IPS DF 4.7 (cell line): ENCODE data around the gene SCD.
"Not testable (repeated sequence)": the region's sequence is repeated elsewhere in the genome, so short reads cannot be mapped to it uniquely, and the experiment has no call there.

ENCODE experiments used
- DNase-seq: peaks from one replicate; pipeline ENCODE4 v3.0.0-alpha.2; 2013; ENCODE audit warnings: low spot score; ENCODE audit errors: extremely low read depth

The SCD gene

DNA sequence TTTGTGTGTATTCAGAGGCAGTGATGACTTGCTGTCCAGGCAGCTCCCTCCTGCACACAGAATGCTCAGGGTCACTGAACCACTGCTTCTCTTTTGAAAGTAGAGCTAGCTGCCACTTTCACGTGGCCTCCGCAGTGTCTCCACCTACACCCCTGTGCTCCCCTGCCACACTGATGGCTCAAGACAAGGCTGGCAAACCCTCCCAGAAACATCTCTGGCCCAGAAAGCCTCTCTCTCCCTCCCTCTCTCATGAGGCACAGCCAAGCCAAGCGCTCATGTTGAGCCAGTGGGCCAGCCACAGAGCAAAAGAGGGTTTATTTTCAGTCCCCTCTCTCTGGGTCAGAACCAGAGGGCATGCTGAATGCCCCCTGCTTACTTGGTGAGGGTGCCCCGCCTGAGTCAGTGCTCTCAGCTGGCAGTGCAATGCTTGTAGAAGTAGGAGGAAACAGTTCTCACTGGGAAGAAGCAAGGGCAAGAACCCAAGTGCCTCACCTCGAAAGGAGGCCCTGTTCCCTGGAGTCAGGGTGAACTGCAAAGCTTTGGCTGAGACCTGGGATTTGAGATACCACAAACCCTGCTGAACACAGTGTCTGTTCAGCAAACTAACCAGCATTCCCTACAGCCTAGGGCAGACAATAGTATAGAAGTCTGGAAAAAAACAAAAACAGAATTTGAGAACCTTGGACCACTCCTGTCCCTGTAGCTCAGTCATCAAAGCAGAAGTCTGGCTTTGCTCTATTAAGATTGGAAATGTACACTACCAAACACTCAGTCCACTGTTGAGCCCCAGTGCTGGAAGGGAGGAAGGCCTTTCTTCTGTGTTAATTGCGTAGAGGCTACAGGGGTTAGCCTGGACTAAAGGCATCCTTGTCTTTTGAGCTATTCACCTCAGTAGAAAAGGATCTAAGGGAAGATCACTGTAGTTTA is 15.8 kb downstream of the SCD start:
- no peak for DNase-seq

DNA sequence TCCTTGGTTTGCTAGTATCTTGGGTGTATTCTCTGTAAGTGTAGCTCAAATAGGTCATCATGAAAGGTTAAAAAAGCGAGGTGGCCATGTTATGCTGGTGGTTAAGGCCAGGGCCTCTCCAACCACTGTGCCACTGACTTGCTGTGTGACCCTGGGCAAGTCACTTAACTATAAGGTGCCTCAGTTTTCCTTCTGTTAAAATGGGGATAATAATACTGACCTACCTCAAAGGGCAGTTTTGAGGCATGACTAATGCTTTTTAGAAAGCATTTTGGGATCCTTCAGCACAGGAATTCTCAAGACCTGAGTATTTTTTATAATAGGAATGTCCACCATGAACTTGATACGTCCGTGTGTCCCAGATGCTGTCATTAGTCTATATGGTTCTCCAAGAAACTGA is 17.1 kb downstream of the SCD start:
- DNase-seq = no peak

DNA sequence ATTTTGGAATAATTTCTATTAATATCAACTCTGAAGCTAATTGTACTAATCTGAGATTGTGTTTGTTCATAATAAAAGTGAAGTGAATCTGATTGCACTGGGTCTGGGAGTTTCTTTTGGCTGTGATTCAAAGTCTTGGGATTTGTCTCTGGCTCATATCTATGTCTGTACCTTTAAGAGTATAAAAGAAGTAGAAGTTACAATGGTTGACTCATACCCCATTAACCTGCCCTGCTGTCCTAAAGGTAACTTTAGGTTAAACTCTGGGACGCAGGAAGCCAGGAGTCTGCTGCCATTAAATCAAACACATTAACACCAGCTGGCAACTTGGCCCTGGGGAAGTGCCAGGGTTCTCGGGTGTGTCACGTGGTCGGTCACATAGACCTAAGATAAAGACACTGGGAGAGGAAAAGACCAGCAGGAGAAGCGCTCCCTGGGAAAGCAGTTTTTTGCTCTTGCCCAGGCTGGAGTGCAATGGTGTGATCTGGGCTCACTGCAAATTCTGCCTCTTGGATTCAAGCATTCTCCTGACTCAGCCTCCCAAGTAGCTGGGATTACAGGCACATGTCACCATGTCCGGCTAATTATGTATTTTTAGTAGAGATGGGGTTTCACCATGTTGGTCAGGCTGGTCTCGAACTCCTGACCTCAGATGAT is 17.8 kb downstream of the SCD start:
- DNase-seq = no peak

DNA sequence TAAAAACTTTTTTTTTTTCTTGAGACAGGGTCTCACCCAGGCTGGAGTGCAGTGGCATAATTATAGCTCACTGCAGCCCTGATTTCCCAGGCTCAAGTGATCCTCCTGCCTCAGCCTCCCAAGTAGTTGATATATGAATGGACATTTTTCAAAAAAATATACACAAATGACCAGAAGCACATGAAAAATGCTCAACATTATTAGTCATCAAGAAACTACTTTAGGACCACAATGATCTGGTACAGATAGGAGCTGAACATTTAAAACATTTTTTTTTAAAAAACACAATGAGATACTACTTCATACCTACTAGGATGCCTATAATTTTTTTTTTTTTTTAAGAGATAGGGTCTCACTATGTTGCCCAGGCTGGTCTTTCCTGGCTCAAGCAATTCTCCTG is 21.7 kb downstream of the SCD start:
- DNase-seq = no peak

DNA sequence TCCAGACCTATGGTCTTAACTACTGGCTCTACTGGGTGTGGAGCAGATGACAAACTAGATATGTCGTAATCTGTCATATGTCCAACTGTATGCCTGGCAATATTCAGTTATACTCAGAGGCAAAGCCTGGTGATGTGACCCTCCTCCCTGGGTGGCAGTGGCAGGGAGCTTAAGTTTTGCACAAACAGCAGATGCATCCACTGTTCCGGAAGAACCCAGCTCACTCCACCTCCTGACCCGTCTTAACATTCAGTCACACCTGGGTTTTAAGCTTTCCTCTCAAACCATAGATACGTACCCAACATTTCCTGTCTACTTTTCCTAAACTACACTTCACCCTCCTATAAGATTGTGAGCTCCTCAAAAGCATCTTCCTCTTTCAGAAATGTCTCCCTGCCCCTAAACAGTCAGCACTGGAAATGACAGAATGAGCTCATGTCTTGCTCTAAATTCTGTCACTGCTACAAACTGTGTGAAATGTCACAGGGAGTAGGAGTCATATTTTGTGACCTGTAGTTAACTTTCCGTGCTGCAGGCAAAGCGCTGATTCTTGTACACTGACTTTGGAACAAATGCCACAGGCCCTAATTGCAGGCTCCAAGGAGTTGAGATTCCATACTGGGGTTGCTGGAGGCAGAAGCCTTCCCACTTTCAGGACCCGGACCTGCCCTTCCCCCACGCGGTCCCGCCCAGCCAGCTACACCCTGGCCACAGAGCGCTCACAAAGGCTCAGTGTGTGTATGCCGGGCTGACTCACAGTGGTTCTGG is 23.9 kb downstream of the SCD start:
- DNase-seq = no peak

DNA sequence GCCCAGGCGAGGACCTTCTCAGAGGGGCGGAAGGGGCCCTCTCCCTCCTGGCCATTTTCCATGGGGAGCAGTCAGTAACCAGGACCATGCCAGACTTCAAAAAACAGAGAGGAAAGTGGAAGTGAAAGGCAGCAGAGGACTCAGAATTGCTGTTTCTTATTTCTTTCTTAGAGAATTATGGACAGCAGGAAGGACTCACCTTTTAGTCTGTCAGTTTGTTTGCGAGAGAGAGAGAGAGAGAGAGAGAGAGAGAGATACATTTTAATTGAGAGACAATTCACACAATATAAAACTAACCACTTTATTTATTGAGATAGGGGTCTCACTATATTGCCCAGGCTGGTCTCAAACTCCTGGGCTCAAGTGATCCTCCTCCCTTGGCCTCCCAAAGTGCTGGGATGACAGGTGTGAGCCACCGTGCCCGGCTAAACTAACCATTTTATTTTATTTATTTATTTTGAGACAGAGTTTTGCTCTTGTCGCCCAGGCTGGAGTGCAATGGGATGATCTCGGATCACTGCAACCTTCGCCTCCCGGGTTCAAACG is 24.5 kb downstream of the SCD start:
- DNase-seq = no peak

DNA sequence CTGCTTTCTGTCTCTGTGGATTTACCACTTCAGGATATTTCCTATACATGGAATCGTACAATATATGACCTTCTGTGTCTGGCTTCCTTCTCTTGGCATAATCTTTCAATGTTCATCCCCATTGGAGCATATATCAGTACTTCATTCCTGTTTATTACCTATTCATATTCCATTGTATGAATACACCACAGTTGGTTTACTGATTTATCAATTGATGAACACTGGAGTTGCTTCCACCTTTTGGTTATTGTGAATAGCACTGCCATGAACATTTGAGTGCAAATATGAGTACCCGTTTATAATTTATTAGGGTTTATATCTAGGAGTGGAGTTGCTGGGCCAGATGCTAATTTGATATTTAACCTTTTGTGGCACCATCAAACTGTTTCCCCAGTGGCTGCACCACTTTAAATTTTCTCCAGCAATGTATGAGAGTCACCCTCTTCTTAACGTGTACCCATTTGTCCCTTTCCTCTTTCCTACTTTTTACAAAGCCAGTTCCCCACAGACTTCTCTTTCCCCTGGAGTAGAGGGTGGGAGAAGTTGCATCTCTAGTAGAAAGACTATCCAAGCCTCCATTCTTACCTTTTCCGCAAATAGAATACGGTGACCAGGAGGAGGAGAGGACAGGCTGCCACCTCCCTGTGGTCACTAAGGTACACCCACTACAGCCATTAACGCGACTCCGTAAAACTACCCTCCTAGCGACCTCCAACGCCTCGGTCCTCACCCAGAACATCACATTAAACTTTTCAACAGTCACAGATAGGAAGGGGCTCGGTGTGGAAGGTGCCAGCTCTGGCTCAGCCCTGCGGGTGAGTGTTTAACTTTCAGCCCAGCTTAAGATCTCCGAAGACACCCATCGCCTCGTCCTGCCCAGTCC is 25.6 kb downstream of the SCD start:
- no peak for DNase-seq

DNA sequence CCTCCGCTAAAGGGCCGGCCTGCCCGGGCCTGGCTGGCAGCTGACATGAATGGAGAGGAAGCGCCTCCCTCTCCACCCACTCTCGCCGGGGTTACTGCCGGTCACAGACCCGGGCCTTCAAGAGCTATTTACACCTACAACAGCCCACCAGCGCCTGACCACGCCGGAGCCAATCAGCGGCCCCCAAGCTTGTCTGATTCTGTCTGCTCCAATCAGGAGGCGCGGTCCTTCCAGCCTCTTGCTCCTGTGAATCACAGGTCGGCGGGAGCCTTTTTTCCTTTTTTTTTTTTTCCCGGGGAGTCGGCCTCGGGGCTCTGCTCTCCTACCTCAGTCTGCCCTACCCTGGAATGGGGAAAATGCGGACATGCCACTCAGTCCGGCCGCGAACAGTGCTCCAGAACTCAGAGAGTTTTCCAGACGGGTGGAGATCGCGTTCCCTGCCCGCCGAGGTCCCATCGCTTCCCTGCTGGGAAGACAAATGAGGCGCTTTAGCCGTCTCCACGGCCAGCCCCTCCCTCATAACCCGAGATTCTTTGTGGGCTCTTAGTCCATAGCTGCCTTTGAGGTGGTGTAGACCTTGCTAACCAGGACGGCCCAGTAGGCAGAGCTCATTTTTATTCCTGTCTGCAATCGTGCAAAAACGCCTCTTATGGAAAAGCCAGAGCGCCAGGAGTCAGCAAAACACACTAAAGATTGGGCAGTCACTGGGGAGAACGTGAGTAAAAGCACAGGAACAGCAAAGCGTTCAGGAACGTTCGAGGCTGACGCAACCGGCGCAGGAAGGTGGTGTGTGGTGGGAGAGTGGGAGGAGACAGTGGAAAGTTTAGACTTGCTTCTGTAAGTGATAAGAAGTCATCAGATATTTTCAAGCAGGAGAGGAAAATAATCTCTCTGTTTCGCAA is 26.5 kb downstream of the SCD start:
- peak; percentile 95 for DNase-seq

DNA sequence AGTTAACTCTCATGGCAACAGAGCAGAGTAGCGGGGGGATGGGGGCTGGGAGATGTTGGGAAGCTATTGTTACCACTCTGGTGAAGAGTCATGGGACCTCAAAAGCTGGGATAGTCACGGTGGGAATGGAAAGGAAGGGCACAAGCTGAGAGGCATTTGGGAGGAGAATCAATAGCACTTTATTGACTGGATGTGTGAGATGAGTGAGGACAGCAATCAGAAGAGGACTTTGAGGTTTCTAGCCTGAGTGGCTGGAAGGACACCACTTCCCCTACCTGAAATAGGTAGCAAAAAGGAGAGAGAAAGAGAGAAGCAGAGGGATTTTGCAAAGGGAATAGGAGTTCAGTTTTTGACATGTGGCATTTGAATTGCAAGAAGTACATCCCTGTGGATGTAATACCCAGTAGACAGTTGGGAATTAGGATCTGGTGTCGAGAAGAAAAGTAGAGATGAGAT is 27.2 kb downstream of the SCD start:
- no peak for DNase-seq

DNA sequence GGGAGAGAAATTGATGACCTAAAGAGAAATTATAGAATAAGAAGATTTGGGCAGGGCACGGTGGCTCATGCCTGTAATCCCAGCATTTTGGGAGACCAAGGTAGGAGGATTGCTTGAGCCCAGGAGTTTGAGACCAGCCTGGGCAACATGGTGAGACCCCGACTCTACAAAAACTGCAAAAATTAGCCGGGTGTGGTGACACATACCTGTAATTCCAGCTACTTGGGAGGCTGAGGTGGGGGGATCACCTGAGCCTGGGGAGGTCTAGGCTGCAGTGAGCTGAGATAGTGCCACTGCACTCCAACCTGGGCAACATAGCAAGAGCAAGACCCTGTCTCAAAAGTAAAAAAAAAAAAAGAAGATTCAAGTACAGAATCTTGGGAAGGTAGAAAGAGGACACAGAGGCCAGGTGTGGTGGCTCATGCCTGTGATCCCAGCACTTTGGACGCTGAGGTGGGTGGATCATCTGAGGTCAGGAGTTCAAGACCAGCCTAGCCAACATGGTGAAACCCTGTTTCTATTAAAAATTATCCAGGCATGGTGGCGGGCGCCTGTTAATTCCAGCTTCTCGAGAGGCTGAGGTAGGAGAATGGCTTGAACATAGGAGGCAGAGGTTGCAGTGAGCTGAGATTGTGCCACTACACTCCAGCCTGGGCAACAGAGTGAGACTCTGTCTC is 27.8 kb downstream of the SCD start:
- not testable (repeated sequence) for DNase-seq

DNA sequence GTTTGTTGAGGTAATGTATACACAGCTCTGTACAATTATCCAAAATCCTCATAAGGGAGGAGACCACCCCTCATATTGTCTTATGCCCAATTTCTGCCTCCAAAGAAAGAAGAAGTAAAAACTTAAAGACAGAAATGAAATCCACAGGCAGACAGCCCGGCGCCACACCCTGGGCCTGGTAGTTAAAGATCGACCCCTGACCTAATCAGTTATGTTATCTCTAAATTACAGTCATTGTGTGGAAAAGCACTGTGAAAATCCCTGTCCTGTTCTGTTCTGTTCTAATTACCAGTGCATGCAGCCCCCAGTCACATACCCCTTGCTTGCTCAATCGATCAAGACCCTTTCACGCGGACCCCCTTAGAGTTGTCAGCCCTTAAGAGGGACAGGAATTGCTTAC is 29.6 kb downstream of the SCD start:
- DNase-seq = not testable (repeated sequence)

DNA sequence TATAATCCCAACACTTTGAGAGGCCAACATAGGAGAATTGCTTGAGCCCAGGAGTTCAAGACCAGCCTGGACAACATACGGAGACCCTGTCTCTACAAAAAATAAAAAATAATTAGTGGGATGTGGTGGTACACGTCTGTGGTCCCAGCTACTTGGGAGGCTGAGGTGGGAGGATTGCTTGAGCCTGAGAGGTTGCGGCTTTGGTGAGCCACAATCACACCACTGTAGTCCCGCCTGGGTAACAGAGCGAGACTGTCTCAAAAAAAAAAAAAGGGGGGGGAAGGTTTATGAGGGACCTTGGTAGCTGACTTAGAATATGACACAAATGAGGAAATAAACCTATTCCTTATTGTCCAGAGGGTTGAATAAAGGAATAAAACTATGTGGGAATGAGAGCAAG is 30.8 kb downstream of the SCD start:
- DNase-seq = no peak

DNA sequence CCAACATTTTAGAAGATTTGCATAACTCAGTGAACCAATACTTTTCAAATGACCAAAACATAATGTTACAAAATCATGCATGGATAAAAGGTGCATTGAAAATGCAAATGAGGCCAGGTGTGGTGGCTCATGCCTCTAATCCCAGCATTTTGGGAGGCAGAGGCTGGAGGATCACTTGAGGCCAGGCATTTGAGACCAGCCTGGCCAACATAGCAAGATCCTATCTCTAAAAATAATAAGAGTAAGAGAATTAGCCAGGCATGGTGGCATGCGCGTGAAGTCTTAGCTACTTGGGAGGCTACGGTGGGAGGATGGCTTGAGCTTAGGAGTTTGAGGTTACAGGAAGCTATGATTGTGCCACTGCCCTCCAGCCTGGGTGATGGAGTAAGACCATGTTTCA is 33.4 kb downstream of the SCD start:
- DNase-seq = no peak

DNA sequence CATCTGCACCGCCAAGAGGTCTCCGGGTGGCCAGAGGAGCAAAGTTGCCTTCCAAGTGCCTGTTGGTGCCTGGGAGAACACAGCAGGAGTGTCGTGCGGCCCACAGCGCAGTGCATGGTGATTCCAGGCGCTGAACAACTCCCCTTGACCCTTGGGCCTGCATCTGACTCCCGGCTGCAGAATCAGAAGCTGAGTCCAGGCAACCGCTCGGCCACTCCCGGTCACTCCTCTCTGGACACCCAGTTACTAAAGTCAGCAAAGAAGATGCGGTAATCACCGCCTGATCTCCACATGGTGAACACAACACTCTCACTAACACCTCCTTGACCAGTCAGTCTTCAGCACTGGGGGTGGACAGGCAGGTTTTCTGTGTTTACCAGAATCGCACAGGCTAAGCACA is 35.5 kb downstream of the SCD start:
- DNase-seq = no peak

DNA sequence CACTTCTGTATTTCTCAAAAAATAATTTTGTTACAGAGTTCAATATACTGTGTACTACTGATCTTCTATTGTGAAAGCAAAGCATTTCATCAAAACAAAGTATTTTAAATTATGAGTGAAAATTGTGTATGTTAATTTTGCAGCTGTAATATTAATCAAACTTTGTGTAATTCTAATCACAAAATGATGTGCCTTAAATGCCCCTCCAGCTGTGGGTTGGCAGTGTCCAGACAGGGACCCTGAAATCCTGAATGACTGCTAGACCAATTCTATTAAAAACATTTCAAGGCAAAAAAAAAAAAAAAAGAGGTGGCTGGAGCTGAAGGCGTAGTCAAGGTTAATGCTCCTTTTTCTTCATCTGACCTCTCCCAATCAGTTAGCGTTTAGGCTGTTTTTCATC is 36.2 kb downstream of the SCD start:
- DNase-seq = no peak

DNA sequence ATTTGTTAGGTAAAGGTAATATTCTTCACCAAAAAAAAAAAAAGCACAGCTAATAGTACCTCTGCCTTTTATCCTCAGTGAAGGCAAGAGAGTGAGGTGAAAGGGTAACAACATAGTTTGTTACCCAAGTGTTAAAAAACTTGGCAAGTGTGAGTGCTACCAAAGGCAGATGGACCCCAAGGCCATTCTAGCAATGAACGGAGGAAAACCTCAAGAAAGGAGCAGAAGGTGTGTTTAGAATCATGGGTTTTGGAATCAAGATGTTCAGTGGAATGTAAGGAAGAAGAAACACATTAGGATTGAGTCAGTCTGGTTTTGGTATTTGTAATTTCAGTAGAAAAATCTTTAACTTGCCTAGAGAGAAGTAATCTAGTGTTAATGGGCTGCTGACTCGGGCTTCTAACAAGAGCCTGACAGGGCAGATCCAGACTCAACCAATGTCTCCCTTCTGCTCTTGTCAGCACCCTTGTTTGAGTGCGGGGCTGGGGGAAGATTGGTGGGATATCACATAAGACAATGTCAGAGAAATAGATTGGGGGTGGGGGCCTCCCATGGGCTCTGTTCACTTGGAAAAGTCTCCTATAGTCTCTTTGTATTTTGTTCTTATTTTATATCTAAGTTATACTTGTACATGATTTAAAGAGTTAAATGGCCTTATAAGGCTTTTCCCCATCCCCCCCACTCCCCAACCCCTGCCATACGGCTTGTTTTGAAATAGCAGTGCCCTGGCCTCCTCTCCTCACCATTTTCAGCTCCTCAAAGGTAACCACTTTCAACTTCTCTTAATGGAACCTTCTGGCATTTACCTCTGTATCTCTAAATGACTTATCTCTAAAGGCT is 44.4 kb downstream of the SCD start:
- DNase-seq = no peak

DNA sequence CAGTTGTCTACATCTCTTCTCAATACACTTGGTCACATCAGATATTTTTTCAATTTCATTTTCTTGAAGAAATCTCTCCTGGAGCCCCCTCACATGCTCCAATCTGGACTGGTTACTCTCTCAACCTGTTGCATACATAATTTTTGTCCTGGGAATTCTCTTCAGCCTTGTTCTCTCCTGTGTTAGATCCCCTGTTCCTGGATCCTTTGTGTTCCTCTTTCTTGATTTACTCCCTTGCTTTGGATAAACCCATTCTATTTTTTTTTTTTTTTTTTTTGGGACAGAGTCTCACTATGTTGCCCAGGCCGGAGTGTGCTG is 45.6 kb downstream of the SCD start:
- DNase-seq = no peak

DNA sequence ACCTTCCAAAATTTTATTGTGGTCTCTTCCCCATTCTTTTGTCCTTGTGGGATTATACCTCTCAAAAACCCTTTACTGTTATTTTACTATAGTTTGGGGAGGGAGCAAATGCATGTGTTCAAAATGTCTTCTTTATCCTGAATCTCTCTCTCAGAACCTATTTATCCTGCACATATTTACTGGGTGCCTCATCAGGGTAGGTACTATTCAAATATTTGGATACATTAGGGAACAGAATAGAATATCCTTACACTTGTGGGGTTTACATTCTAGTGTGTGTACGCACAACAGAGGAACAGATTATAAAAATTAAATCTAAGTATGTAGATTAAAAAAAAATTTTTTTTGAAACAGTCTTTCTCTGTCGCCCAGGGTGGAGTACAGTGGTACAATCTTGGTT is 48.6 kb downstream of the SCD start:
- DNase-seq = no peak
